HepG2 (cell line): ENCODE measurements around the gene CCDC177. TPM values are rescaled to one million over a fixed set of nuclear protein-coding genes. Genes with fewer than 3 reads are reported as not detected.

Source experiments
- AGO1 ChIP-seq: fragments of 200-400 bp; formaldehyde crosslinking; IDR thresholded peaks from 2 replicates; pipeline ENCODE4 v1.6.1; 2017; ENCODE audit warnings: mild to moderate bottlenecking, low read depth, low read length, moderate library complexity; ENCODE audit not compliant: poor library complexity, severe bottlenecking
- BCL6 ChIP-seq: IDR thresholded peaks from 2 replicates; pipeline ENCODE4 v1.6.1; 2016; ENCODE audit warnings: missing genetic modification reagents, missing compliant biosample characterization
- CAMTA2 ChIP-seq: sonication (generic); formaldehyde crosslinking; IDR thresholded peaks from 2 replicates; pipeline ENCODE4 v1.4.0; 2020; ENCODE audit warnings: mild to moderate bottlenecking, missing genetic modification reagents, borderline replicate concordance
- DRAP1 ChIP-seq: IDR thresholded peaks from 2 replicates; pipeline ENCODE4 v1.6.1; 2016; ENCODE audit warnings: missing genetic modification reagents, missing compliant biosample characterization
- GFI1 ChIP-seq: sonication (generic); formaldehyde crosslinking; IDR thresholded peaks from 2 replicates; pipeline ENCODE4 v1.5.0; 2020; ENCODE audit warnings: missing genetic modification reagents, mild to moderate bottlenecking, borderline replicate concordance
- HNRNPLL ChIP-seq: fragments of 200-400 bp; formaldehyde crosslinking; IDR thresholded peaks from 2 replicates; pipeline ENCODE4 v1.6.1; 2017; ENCODE audit warnings: mild to moderate bottlenecking, low read depth, low read length; ENCODE audit not compliant: poor library complexity, severe bottlenecking
- HOXA3 ChIP-seq: sonication (generic); formaldehyde crosslinking; IDR thresholded peaks from 2 replicates; pipeline ENCODE4 v1.5.0; 2020; ENCODE audit warnings: missing genetic modification reagents
- HOXA9 ChIP-seq: sonication (generic); formaldehyde crosslinking; IDR thresholded peaks from 2 replicates; pipeline ENCODE4 v1.8.1; 2022; ENCODE audit warnings: missing genetic modification reagents, mild to moderate bottlenecking, moderate library complexity, borderline replicate concordance
- KLF15 ChIP-seq: sonication (generic); formaldehyde crosslinking; IDR thresholded peaks from 2 replicates; pipeline ENCODE4 v1.8.1; 2023; ENCODE audit warnings: borderline replicate concordance, mild to moderate bottlenecking, inconsistent platforms, missing genetic modification reagents, mixed read lengths
- MATR3 ChIP-seq: sonication (generic); formaldehyde crosslinking; IDR thresholded peaks from 2 replicates; pipeline ENCODE4 v1.4.0; 2020; ENCODE audit warnings: missing genetic modification reagents
- NFKBIZ ChIP-seq: IDR thresholded peaks from 2 replicates; pipeline ENCODE4 v1.6.1; 2018; ENCODE audit warnings: missing genetic modification reagents, missing compliant biosample characterization
- NFYB ChIP-seq: sonication (generic); formaldehyde crosslinking; IDR thresholded peaks from 2 replicates; pipeline ENCODE4 v1.4.0; 2020; ENCODE audit warnings: missing genetic modification reagents
- PAF1 ChIP-seq: IDR thresholded peaks from 2 replicates; pipeline ENCODE4 v1.6.1; 2016; ENCODE audit warnings: missing genetic modification reagents, missing compliant biosample characterization
- PRMT3 ChIP-seq: sonication (generic); formaldehyde crosslinking; IDR thresholded peaks from 2 replicates; pipeline ENCODE4 v1.8.1; 2022; ENCODE audit warnings: low read depth, mild to moderate bottlenecking, moderate library complexity, missing genetic modification reagents, borderline replicate concordance
- RELA ChIP-seq: sonication (generic); formaldehyde crosslinking; IDR thresholded peaks from 2 replicates; pipeline ENCODE4 v1.4.0; 2020; ENCODE audit warnings: missing genetic modification reagents
- REPIN1 ChIP-seq: sonication (generic); formaldehyde crosslinking; IDR thresholded peaks from 2 replicates; pipeline ENCODE4 v1.8.0; 2022; ENCODE audit warnings: missing genetic modification reagents, low read depth, mild to moderate bottlenecking, borderline replicate concordance
- RFXANK ChIP-seq: IDR thresholded peaks from 2 replicates; pipeline ENCODE4 v1.6.1; 2016
- RNF2 ChIP-seq: fragments of 450-650 bp; conservative IDR thresholded peaks from 2 replicates; pipeline ENCODE4 v1.6.1; 2016; ENCODE audit warnings: low read depth
- SNRNP70 ChIP-seq: fragments of 200-400 bp; formaldehyde crosslinking; IDR thresholded peaks from 2 replicates; pipeline ENCODE4 v1.6.1; 2017; ENCODE audit warnings: mild to moderate bottlenecking, low read depth, low read length, moderate library complexity
- TP53 ChIP-seq: sonication (generic); formaldehyde crosslinking; conservative IDR thresholded peaks from 2 replicates; pipeline ENCODE4 v1.4.0; 2020; ENCODE audit warnings: missing genetic modification reagents
- ZBTB20 ChIP-seq: sonication (generic); formaldehyde crosslinking; IDR thresholded peaks from 2 replicates; pipeline ENCODE4 v1.8.1; 2023; ENCODE audit warnings: missing genetic modification reagents, low read depth, mild to moderate bottlenecking, borderline replicate concordance
- ZFX ChIP-seq: sonication (generic); formaldehyde crosslinking; IDR thresholded peaks from 2 replicates; pipeline ENCODE4 v1.4.0; 2020; ENCODE audit warnings: mild to moderate bottlenecking, low read depth, missing genetic modification reagents, moderate library complexity
- ZMYM2 ChIP-seq: sonication (generic); formaldehyde crosslinking; IDR thresholded peaks from 2 replicates; pipeline ENCODE4 v1.8.0; 2022; ENCODE audit warnings: mild to moderate bottlenecking, missing genetic modification reagents
- ZNF331 ChIP-seq: sonication (generic); formaldehyde crosslinking; IDR thresholded peaks from 2 replicates; pipeline ENCODE4 v1.4.0; 2020; ENCODE audit warnings: missing genetic modification reagents
- ZNF44 ChIP-seq: sonication (generic); formaldehyde crosslinking; IDR thresholded peaks from 2 replicates; pipeline ENCODE4 v1.5.1; 2020; ENCODE audit warnings: mild to moderate bottlenecking, missing genetic modification reagents
- ZNF646 ChIP-seq: sonication (generic); formaldehyde crosslinking; IDR thresholded peaks from 2 replicates; pipeline ENCODE4 v1.9.0; 2021; ENCODE audit warnings: mild to moderate bottlenecking, missing genetic modification reagents
- ZNF713 ChIP-seq: sonication (generic); formaldehyde crosslinking; IDR thresholded peaks from 2 replicates; pipeline ENCODE4 v1.4.0; 2020; ENCODE audit warnings: mild to moderate bottlenecking, missing genetic modification reagents
- polyA plus RNA-seq, 8 experiments: library from polyadenylated mRNA; depleted of rRNA in 3 of 8; stranded (reverse) in 7 of 8; unstranded in 1 of 8; fragments of >200 nt; fragmentation: Illumina TruSeq in 4 of 8; extraction: Trizol in 4 of 8; gene quantifications; 2 replicates each; pipeline versions ENCODE4 v1.2.1 to v1.2.3, GENCODE V29; 2011 to 2016; ENCODE audit warnings: low read depth in 4 of 8, missing spikeins in 1 of 8, mixed read lengths in 1 of 8; ENCODE audit not compliant: insufficient read depth in 1 of 8
- total RNA-seq, 5 experiments: library from RNA; depleted of rRNA; stranded (reverse); fragments of >200 nt; fragmentation: Illumina TruSeq; extraction: Trizol; gene quantifications; 2 replicates each; pipeline ENCODE4 v1.2.3, GENCODE V29; 2016; ENCODE audit warnings: low read depth in 1 of 5

CCDC177 gene
- total and polyA plus RNA-seq, 2 of the 13 experiments (the other 11 are each of a cell fraction or from before 2014, with no cell fraction given), result not detected

GRCh38 chr14:69580009-69580577, 5.4 kb upstream of the CCDC177 start (continued):
- TF ChIP-seq NFYB (CRISPR knock-in tag) (no peak), ZNF713 (CRISPR knock-in tag) (no peak), RELA (CRISPR knock-in tag) (no peak), MATR3 (no peak), SNRNP70 (no peak), ZBTB20 (CRISPR knock-in tag) (0 out of 2 replicates have a peak, but pooled peaks have one; percentile 34), HOXA9 (CRISPR knock-in tag) (no peak), PAF1 (no peak), KLF15 (CRISPR knock-in tag) (no peak), TP53 (CRISPR knock-in tag) (no peak), ZMYM2 (CRISPR knock-in tag) (no peak), RFXANK (CRISPR knock-in tag) (no peak), GFI1 (CRISPR knock-in tag) (no peak), BCL6 (CRISPR knock-in tag) (peak; percentile 57), ZNF44 (no peak), PRMT3 (CRISPR knock-in tag) (no peak), RNF2 (no peak), HOXA3 (CRISPR knock-in tag) (peak; percentile 79), DRAP1 (CRISPR knock-in tag) (no peak), CAMTA2 (CRISPR knock-in tag) (no peak), ZNF331 (CRISPR knock-in tag) (peak; percentile 77; the same call in 1 of the 2 replicates), AGO1 (no peak), HNRNPLL (no peak), REPIN1 (CRISPR knock-in tag) (peak; percentile 75; the same call in 1 of the 2 replicates), NFKBIZ (CRISPR knock-in tag) (no peak), ZNF646 (no peak), ZFX (peak; percentile 32; the same call in 1 of the 2 replicates)
